Putamen (tissue), 1 donor: ENCODE data around the gene TEP1.

Source experiments
- DNase-seq: peaks from one replicate; pipeline ENCODE4 v3.0.0-alpha.2; 2016; ENCODE audit warnings: low spot score

TEP1 gene

DNA sequence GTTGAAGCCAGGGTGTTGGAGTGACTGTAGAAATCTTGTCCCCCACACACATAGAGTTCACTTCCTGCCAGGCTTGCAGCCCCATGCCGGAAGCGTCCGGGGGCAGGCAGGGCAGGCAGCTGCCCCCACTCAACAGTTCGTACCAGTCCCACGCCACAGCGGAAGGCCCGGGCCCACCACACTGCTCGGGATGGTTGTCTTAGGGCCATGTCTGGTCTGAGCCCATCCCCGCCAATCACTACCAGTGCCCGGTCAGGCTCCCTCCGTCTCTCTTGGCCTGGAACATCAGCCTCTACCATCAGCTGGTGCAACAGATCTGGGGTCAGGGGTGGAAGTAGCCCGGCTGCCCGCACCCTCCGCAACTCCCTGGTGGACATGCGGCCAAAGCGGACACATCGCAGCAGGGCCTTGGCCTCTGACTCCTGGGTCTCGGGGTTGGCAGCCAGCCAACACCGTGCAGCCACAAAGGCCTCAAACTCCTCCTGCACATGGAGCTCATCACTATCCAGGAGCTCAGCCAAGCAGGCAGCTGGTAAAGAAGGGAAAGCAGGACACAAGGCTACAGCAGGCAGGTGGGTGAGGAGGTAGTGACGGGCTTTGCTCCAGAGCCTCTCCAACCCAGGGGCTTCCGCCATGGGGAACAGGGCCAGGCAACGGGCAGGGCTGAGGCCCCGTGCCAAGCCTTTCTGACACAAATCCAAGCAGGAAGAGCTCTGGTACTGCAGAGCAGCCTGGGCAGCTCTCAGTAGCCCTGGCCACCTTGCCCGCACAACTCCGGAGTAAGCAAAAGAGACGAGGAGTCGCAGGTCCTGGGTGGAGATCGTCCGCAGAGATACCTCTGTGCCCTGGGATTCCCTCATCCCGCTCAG, 16.7 kb upstream of the TEP1 start:
- DNase-seq: no peak

- DNase-seq: no peak
These were observed 15.5 kb upstream of the TEP1 start for GRCh38 chr14:20428802-20429201.

GRCh38 chr14:20428010-20428365, 14.7 kb upstream of the TEP1 start:
- DNase-seq: no peak

GRCh38 chr14:20427231-20428009, 14.1 kb upstream of the TEP1 start:
- peak; percentile 27 for DNase-seq

GRCh38 chr14:20424851-20425250, 11.6 kb upstream of the TEP1 start:
- no peak for DNase-seq

GRCh38 chr14:20422886-20423285, 9.6 kb upstream of the TEP1 start:
- no peak for DNase-seq

GRCh38 chr14:20421267-20421666, 8.0 kb upstream of the TEP1 start:
- DNase-seq: no peak

- no peak for DNase-seq
These were observed 6.1 kb upstream of the TEP1 start for GRCh38 chr14:20419419-20419818.

DNA sequence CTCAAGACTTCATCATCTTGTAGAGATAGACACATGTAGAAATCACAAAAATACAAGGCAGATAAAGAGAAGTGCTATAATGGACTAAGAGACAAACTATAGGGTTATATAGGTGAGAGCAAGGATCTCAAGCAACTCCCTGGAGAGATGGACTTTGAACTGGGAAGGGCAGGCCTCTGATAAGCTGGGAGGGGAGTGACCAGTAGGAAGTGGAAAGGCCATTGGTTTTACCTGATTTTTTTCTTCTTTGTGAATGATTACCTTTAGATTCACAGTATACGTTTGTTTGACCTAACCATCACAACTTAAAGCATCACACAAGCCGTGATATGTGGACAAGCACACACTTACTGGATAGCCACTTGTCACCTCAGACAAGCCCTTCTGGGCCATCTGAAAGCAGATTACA, 5.2 kb upstream of the TEP1 start:
- no peak for DNase-seq

DNA sequence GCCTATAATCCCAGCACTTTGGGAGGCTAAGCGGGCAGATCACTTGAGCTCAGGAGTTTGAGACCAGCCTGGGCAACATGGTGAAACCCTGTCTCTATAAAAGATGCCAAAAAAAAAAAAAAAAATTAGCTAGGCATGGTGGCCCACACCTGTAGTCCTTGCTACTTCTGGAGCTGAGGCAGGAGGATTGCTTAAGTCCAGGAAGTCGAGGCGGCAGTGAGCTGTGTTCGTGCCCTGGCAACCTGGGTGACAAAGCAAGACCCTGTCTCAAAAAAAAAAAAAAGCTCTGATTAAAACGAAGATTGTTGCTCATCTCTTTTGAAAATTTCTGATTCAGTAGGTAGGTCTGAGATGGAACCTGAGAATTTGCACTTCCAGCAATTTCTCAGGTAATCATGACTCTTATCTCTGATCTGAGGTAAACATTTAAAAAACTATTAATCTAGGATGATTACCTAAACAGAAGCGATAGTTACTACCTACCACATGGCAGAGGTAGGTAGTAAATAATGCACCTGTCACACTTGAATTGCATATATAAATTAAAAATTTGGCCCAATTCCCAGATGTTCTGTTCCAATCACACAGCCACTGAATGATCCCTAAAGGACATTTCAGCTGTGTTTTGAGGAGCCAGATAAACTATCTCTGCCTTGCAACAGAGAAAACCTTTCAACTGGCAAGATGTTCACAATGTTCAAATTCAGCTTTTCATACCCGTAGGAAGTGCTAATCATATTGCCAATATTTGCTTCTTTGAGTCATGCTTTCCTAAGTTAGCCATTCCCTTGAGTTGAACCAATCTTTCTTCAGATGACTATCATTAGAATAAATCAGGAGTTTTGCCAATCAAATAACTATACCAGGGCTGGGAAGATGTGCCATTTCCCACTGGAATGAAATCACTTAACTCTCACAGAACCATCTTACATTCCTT, 4.2 kb upstream of the TEP1 start:
- no peak for DNase-seq

DNA sequence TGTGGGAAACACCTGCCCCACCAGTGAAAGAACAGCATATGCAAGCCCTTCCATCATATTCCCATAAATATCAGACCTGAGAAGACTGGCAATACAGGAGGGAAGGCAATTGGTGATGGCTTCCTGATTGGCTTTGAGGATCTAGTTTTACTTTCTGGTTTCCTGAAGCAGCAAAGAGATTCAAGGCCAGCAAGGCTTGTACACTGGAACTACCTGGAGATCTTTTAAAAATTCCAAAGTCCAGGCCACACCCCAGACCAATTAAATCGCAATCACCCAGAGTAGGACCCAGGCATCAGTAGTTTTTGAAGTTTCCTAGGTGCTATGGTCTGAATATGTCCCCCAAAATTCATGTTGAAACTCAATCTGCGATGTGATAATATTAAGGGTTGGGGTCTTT, 2.9 kb upstream of the TEP1 start:
- DNase-seq: no peak

- no peak for DNase-seq
These were observed 2.5 kb upstream of the TEP1 start for GRCh38 chr14:20415782-20416206.

- DNase-seq: no peak
These were observed 412 bp upstream of the TEP1 start for GRCh38 chr14:20413744-20414082.

- DNase-seq: no peak
These were observed 890 bp downstream of the TEP1 start for GRCh38 chr14:20412411-20412810.

DNA sequence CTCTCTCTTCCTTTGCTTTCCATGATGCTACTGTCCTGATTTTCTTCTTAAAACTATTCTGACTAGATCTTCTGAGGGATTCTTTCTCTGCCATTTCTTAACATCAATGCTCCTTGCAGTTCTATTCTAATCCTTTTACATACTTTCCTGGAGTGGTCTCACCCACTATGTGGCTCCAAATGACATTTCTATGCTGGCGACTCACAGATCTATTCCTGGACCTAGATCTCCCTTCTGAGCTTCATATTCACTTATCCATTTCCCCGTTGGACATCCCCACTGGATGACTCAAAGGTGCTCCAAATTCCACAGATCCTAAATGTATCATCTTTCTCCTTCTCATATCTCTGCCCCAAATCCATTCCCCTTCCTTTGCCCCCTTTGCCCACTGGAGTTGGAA, 4.1 kb downstream of the TEP1 start:
- DNase-seq: no peak

GRCh38 chr14:20403521-20403920, 9.8 kb downstream of the TEP1 start:
- no peak for DNase-seq

- DNase-seq: no peak
These were observed 12.2 kb downstream of the TEP1 start for GRCh38 chr14:20400965-20401593.

GRCh38 chr14:20400589-20400964, 12.7 kb downstream of the TEP1 start:
- no peak for DNase-seq

DNA sequence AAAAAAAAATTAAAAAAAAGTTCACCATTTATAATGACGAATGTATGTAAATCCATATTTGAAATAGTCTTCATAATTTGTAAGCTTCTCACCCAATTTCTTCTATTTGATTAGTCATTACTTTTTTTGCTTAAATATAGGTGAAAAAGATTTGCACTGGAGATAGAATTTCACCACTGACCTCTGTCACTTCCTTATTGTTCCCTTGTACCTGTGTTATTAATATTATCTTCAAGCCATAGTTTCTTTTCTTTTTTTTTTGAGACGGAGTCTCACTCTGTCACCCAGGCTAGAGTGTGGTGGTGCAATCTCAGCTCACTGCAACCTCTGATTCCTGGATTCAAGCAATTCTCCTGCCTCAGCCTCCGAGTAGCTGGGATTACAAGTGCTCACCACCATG, 15.8 kb downstream of the TEP1 start:
- DNase-seq: no peak

- no peak for DNase-seq
These were observed 21.8 kb downstream of the TEP1 start for GRCh38 chr14:20391505-20391904.

DNA sequence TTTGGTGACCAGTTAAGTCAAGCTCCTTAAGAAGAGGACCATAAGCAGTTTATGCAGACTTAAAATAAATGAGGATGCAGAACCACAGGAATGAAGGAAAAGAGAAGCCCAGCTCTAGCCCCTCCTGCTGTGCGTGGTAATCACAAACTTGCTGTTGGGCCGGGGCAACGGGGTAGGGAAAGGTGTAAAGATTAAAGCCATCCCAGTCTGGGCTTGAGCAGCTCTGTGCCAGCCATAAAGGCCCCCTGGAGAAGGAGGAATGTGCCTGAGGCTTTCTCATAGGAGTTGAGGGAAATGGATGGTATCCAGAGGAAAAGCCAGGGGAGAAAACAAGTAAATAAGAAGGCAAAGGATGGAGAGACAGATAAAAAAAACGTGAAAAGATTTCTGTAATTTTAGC, 25.1 kb downstream of the TEP1 start:
- DNase-seq: no peak

DNA sequence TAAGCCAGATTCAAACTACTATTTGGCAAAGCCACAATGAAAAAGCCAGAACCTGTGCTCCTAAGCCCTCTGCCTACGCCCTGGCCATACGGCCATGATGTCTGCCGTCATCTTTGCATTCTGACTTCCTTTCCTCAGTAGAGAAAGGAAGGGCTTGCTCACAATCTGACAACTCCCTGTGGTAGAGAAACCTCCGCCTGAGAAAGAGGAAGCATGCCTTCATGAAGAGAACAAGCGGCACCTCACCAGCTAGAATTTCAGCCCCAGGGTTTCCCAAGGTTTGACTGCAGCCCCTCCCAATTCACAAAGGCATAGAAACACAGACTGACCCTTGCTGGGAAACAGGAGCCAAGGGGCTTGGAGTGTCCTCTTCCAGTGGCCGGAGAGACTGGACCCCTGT, 25.7 kb downstream of the TEP1 start:
- no peak for DNase-seq
